SW480 (cell line): ENCODE measurements around the gene FAM168B.

ENCODE experiments used
- DNase-seq: peaks from one replicate; pipeline ENCODE4 v3.0.0-alpha.2; 2016; ENCODE audit warnings: low spot score

Gene FAM168B

DNA sequence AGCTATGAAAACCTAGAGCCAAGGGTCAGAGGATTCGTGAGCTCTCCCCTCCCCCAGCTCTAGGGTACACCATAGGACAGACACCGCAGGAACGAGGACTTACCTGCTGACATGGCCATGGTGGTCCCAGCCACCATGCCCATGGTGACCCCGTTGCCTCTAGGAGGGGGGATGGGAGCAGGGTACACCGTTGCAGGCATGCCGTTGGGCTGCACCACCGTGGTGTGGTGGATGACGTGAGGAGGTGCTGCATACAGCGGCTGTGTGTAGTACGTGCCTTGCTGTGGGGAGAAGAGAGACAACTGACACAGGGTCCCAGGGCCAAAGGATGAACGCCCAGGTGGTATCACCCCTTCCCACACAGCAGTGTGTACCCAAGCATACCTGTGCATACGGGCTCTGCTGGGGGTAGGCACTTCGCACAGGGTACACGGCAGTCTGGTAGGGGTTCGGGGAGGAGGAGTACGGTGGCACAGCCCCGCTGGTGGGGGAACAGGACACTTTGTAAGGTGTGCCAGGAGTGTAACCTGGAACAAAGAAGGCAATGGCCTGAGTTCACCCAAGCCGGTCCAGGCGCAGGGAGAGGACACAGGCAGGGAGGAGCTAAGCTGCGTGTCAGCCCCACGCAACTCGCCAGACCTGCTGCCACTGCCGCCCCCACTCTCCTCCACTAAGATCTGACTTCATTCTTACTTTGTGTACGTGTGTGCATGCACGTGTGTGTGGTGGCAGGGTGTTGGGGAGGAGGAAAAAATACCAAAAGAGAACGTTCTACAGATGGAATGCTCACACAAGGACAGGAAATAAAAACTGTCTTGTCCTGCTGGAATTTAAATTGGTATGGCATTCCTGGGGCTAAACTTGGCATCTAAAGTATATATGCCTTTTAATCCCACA is 37.8 kb downstream of the FAM168B start:
- DNase-seq = no peak

DNA sequence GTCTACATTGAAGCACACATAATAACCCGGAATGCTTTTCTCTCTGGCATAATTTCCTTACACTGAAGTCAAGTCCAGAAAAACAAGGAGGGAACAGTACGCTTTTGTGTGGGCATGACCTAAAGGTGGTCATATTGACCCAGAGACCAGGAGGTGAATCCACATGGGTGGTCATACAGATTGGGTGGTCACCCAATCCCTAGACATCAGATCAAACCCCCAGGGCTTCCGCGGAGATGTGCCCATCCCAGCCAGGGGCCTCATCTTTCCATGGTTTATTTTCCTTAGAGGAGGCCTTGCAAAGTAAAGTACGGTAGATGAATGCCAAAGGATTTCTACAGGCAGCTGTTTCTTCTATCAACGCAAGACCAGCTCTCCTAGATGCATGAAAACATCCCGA is 38.8 kb downstream of the FAM168B start:
- DNase-seq = no peak

DNA sequence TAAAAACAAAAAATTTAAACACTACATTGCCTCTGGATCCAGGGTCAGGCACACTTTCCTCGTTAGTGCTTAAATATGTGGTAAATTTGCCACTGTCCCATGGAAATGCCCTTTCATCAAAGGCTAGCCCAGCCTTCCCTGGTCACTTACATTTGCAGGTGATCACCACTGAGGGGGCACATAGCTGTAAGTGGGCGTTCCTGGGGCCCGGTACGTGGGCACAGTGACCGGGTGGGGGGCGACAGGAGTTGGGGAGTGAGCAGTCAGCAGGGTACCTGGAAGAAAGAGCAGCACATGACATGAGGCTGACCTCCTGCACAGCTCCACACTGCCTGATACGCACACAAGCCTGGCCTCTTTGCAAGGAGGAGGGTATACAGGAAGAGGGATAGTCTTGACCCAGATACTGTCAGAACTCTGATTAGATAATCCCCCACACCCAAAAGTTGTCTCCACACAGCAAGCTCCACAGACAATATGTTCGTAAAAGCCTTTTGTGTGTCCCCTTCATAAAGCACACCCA is 40.5 kb downstream of the FAM168B start:
- DNase-seq = no peak

DNA sequence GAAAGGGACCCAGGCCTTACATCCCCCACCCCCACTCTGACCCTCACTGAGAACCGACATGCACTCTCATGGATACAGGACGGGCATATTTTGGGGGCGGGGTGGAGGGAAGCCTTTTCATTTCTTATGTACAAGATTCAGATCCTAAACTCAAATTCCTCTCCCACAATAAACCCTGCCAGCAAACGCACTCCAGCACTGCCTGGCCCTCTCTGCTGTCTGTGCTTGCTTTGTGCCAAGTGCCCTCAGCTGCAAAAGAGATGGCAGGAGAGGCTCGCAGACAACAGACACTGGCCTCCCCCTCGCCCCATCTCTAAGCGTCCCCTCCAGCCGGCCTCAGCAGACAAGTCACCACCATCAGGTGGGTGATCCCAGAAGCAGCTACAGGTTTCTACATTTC is 42.4 kb downstream of the FAM168B start:
- no peak for DNase-seq

DNA sequence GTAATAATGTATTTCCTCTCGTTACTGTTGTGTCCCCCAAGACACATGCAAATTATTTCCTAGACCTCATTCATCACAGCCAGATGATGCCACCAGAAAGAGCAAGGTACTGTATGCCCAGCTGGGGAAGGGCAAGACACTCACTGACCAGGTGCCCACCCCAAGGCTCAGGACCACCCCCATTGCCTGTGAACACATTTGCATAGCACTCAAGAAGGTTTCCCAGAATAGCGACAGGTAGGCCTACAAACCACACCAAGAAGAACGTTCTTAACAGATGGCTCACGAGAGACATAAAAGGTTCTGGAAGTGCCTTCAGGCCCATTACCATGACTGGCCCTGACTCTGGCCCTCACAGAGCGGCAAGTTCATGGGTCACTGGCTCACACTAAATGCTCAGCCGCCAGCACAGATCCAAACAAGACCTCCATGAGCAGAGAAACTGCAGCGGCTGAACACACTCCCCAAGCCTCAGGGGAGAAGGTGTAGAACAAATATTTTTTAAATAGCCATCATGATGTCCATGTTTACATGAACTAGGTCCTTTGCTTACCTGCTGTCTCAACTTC is 44.0 kb downstream of the FAM168B start:
- DNase-seq = no peak

DNA sequence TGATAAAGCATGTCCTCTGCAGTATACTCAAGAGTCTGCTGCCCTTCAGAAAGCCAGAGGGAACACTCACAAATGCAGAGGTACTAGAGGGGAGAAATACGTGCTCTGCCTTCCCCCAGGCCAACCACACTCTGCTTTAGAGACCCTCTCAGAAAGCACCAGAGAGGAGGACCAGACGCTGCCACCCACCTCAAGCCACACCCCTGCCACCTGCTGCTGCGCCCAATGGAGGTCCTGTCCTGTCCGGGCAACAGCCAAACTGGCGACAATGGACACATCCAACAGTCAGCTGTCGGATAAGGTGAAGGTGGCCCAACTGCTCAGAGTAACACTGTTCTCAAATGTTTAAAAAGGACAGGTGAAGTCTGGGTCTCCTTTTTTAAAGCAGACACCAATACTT is 44.6 kb downstream of the FAM168B start:
- DNase-seq = no peak

DNA sequence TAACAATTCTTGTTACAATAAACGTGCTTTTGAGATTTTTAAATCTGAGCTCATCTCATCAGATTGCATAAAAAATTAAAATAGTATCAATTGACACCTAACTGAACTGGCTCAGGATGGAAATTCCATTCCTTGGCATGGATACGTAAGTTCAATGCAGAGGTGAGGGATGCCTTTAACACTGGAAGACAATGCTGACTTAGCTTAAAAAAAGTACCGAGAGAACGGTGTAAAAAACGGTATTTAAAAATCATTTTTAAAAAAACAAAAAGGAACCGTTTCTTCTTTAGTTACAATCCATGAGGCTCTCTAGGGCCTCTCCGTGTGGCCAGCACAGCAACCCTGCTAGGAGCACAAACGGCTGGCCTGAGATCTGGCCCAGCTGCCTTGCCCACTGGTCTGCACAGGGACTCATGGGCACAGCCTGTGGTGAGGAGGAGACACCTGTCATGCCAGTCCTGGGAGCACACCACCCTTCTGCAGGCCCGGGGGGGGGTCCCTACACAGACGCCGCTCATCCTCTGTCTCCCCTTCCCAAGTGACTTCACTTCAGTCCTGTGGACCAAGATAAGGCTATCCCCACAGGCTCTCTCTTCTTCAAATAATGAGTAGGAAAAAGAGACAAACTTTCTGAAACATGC is 45.2 kb downstream of the FAM168B start:
- no peak for DNase-seq

DNA sequence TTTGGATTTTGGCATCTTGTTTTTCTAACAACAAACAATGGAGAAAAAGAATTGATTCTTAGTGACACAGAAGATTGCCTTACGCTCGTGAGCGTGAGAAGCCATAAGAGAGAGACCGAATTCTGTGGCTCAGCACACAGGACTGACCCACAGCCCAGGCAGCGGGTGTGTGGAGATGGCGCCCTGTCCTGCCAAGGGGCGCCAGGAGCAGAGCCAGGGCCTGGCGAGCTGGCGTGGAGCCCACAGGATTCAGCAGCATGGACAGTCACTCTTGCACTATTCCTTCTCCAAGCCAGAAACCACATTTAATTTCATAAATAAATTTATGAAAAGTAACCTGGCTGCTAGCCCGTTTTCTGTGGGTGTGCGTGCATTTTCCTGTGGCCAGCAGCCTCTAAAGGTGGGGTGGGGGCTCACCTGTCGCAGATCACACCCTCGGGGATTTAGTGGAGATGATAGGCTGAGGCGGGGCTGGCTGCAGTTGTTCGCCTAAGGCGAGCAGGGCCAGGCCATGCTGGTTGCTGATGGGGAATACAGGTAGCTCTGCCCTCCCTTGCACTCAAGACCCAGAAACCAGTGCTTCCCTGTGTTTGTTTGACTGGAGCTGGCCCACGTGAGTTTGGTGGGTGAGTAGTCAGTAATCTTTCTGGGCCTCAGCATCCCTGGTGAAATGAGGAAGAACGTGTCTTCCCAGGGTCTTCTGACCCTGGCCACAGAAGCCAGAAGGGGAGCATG is 46.2 kb downstream of the FAM168B start:
- DNase-seq = no peak

DNA sequence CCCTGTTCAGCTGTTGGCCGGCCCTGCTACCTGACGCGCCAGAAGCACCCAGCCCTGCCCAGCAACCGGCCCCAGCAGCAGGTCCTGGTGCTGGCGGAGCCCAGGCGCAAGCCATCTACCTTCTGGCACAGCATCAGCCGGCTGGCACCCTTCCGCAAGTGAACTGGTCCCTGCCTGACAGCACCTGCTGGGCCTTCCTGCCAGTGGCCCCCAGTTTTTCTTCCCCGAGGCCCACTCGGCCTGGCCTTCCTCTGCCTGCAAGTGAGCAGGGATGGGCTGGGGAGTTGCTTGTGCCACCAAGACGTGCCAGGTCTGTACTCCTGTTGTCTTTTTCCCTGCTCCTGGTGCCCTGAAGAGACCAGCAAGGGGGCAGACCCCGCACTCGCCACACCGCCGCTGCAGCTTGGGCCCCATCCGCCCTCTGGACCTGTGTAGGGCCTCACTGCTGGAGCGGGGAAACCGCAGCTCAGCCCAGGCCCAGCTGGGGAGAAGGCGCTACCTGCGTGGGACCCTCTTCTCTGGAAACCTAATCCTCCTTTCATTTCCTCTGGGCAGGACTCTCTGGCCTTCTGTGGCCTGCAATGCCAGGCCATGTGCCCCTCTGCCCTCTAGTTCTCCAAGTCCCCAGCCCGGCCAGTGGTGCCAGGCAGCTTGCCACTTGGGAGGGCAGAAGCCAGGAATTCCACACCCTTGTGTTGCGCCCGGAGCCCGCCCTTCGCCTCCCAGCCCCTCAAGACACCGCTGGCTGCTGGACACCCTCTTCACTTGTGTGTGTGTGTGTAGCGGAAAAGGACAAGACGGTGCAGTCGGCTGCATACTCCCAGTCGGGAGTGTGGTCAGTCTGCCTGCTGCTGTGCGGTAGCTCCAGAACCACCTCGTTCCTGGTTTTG is 47.0 kb downstream of the FAM168B start:
- DNase-seq = no peak

DNA sequence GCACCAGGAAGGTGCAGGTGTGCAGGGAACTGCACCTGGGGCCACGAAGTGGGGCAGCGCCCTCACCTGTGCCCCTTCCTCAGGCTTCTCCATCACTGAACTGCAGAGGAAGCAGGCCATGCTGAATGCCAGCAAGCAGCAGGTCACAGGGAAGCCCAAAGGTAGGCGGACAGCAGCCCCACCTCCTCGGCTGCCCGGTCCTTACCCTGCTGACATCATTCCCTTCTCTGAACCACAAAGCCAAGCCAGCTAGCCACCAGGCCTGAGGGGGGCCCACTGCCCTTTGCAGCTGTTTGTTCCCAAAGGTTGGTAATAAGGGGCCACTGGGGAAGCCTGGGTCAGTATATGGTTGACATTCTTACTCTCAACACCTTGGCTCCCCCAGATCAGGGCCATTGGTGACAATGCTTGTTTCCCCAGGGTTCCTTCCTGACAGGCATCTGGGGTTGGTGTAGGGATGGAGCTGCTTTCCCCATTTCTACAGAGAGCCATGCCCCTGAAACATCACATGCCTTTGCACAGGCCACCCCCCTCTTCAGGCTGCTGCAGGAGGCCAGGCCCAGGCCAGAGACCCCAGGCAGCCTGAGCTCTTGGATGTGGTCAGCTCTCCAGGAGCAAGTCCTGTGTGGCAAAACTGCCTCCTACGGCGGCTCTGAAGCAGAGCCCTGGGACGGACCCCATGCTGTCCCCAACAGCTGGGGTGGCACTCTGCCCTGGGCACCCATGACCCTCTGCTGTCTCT is 47.8 kb downstream of the FAM168B start:
- no peak for DNase-seq

DNA sequence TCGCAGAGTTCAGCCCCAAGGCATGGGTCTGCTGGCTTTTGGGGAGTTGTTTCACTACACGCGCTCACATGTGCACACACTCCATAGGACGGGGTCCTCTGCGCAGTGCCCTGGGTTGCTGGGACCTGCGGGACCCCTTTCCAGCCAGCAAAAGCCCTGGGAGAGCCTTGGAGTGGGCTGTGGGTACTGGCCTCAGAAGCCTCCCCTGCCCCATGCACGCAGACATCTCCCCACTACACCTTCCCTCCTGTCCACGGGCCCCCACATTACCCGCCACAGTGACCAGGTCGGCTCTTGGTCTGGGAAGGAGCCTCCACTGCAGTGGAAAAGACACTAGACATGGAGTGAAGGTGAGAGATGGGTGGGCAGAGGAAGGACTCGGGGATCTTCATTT is 48.5 kb downstream of the FAM168B start:
- no peak for DNase-seq

DNA sequence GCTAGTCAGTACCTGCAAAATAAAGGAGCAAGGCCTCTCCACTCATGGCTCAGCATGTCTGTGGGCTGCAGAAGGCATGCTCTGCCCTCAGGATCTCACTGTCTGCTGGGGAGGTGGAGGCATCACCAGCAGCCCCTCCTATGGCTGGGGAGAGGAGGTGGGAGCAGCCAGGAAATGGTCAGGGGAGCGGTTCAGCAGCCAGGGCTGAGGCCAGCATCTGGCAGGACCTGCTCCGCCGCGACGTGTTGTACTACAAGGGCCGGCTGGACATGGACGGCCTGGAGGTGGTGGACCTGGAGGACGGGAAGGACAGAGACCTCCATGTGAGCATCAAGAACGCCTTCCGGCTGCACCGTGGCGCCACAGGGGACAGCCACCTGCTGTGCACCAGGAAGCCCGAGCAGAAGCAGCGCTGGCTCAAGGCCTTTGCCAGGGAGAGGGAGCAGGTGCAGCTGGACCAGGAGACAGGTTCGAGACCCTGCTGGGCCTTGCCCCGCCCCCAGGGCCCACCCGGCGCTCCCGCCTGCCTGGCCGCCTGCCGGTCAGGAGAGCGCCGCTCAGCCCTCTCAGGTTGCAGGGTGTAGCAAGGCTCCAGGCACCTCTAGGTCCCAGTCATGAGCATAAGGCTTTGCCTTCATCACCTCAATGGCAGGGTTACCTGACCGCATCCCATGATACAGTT is 49.0 kb downstream of the FAM168B start:
- DNase-seq = no peak

DNA sequence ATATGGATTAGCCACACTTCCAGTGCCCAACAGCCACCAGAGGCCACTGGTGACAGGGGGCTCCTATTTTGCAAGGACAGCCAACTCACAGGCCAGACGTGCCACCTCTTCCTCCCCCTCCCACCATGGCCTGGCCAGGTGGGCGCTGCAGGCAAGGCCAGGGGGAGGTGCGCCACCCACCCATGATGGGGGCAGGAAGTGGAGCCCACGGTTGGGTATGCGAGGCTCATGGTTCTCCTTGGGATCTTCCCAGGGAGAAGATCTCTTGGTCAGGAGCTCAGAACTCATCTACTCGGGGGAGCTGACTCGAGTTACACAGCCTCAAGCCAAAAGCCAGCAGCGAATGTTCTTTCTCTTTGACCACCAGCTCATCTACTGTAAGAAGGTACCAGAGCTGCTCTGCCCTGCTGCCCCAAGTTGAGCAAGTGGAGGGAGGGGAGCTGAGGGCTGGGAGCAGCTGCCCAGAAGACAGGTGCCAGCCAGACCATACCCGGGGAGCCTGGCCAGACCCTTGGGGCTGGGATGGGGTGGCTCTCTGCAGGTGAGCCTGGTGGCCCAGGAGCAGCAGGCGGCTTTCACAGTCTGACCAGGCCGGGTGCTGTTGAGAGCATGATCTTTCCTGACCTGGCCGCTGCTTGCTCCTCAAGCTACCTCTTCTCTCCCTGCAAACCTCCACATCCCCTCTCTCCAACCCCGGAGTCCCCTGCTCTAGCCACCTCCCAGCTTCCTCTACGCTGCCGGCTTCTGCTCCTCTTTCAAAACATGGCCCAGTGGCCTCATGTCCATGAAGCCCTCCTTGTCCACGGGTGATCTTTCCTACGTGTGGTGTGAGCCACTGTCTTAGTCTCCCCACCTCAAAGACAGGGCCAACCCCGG is 49.8 kb downstream of the FAM168B start:
- no peak for DNase-seq

DNA sequence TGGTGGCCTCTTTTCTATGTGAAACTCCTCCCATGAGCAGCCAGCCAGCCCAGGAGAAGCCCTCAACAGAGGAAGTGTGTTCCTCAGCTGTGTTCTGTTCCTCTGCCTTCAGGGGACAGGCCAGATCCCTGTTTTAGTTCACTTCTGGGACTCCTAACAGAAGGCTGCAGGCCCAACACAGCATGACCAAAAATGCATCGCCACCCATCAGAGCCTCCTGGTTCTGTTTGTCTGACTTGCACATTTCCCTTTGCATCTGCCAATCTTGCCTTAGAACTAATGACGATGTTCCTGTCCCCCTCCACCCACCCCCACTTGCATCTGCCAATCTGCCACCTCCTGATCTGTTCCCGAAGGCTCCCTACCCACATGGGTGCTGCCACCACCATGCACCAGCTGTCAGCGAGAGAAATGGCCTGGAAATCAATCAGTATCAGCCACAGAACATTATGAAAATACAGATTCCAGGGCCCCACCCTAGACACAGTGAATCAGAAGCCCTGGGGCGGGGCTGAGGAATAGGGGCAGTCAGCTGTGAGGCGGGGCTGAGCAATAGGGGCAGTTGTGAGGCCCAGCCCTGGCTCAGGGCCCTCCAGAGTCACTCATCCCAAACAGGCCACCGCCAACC is 51.0 kb downstream of the FAM168B start:
- no peak for DNase-seq

DNA sequence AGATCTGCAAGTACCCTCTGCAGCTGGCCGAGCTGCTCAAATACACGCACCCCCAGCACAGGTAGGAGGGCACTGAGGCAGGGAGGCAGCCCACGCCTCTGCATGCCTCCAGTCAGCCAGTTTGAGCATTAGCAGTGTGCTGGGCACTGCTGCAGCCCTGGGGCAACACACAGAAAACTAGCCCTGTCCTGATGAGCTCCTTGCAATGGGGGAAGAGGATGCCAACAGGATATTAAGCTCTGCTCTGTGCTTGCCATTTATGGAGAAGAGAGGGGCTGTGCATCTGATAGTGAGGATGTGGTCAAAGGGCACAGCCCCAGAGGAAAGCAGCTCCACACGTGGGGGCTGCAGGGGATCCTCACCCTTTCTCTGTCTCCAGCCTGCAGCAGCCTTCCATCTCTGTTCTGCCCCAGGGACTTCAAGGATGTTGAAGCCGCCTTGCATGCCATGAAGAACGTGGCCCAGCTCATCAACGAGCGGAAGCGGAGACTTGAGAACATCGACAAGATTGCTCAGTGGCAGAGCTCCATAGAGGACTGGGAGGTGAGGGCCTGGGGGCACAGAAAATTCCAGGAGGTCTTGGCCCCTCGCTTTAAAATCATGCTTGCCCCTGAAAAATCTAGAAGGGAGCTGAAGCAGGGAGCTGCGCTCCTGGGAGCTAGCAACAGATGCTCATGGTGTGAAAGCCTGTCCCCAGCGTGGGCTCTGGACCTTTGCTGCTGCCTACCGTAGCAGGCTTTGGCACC is 51.7 kb downstream of the FAM168B start:
- no peak for DNase-seq

DNA sequence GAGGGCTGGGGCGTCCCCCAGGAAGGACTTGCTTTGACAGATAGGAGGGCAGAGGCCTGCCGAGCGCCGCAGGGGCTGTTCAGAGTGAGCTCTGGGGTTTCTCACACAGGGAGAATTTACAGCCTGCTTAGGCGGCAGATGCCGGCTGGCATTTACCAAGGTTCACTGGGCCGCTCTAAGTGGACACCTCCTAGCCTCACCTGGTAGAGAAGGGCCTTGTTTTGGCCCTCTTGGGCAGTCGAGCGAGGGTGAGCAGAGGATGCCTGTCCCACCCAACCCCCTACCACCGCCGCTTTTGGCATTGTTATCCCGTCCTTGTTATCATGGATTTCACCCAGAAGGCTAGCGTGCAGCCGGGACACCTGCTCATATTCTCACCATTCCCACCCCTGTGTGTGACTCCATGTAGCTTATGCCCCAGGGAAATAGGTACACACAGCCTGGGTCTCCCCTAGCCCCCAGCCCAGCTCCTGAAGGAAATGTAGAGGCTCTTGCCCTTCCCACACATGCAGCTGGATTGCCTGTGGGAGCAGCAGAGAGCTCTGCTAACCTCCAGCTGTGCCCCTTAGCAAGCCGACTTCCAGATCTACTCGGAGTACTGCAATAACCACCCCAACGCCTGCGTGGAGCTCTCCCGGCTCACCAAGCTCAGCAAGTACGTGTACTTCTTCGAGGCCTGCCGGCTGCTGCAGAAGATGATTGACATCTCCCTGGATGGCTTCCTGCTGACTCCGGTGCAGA is 52.4 kb downstream of the FAM168B start:
- DNase-seq = no peak
